CD4-positive, alpha-beta T cell treated with Interleukin-12 subunit alpha and Interleukin-12 subunit beta, for 1 hour (primary cell): ENCODE data around the gene TBX15.

Experiments used
- DNase-seq: peaks from one replicate; pipeline ENCODE4 v3.0.0-alpha.2; 2020

The TBX15 gene

GRCh38 chr1:118984722-118985639 lies 3.2 kb downstream of the TBX15 start:
- no peak for DNase-seq

GRCh38 chr1:118984086-118984721 lies 3.9 kb downstream of the TBX15 start:
- DNase-seq = no peak

- no peak for DNase-seq
Measured at GRCh38 chr1:118983558-118984041, 4.5 kb downstream of the TBX15 start.

GRCh38 chr1:118982821-118983557 lies 5.2 kb downstream of the TBX15 start:
- no peak for DNase-seq

GRCh38 chr1:118982266-118982665 lies 5.9 kb downstream of the TBX15 start:
- DNase-seq = no peak

- no peak for DNase-seq
Measured at GRCh38 chr1:118981436-118981835, 6.7 kb downstream of the TBX15 start.

- no peak for DNase-seq
Measured at GRCh38 chr1:118979754-118980575, 8.2 kb downstream of the TBX15 start.

GRCh38 chr1:118978914-118979701 lies 9.0 kb downstream of the TBX15 start:
- no peak for DNase-seq

- DNase-seq = no peak
Measured at GRCh38 chr1:118977600-118977999, 10.5 kb downstream of the TBX15 start.

GRCh38 chr1:118974661-118975060 lies 13.5 kb downstream of the TBX15 start:
- no peak for DNase-seq

- DNase-seq = no peak
Measured at GRCh38 chr1:118973531-118974137, 14.5 kb downstream of the TBX15 start.

GRCh38 chr1:118973032-118973431 lies 15.1 kb downstream of the TBX15 start:
- no peak for DNase-seq

GRCh38 chr1:118970451-118970850 lies 17.7 kb downstream of the TBX15 start:
- no peak for DNase-seq

GRCh38 chr1:118963456-118964430 lies 24.4 kb downstream of the TBX15 start:
- DNase-seq = no peak

GRCh38 chr1:118963138-118963455 lies 25.0 kb downstream of the TBX15 start:
- DNase-seq = no peak

GRCh38 chr1:118961156-118961555 lies 27.0 kb downstream of the TBX15 start:
- DNase-seq = no peak

GRCh38 chr1:118960567-118961136 lies 27.5 kb downstream of the TBX15 start:
- no peak for DNase-seq

GRCh38 chr1:118960026-118960561 lies 28.0 kb downstream of the TBX15 start:
- DNase-seq = no peak

- DNase-seq = no peak
Measured at GRCh38 chr1:118958937-118959631, 29.1 kb downstream of the TBX15 start.
